Raji (cell line): ENCODE results near the gene STK40.

Experiments
- POLR2A ChIP-seq: IDR thresholded peaks from 2 replicates; pipeline ENCODE4 v1.6.1; 2011; ENCODE audit warnings: low read depth, low read length, control low read depth; ENCODE audit not compliant: insufficient read depth

STK40 gene

GRCh38 chr1:36401602-36402503 lies 16.1 kb upstream of the STK40 start:
- TF ChIP-seq POLR2A, result no peak

GRCh38 chr1:36400825-36401601 lies 15.3 kb upstream of the STK40 start:
- no peak for TF ChIP-seq POLR2A

GRCh38 chr1:36400514-36400824 lies 14.7 kb upstream of the STK40 start:
- no peak for TF ChIP-seq POLR2A

- no peak for TF ChIP-seq POLR2A
Measured at GRCh38 chr1:36398370-36398977, 12.8 kb upstream of the STK40 start.

GRCh38 chr1:36397378-36398230 lies 11.9 kb upstream of the STK40 start, which contains the start of gene LSM10:
TSS of gene LSM10 (minus strand) at chr1:36397908. CDS start at chr1:36394129, 3,779 bp downstream.
- TF ChIP-seq POLR2A, result peak; percentile 85

- no peak for TF ChIP-seq POLR2A
Measured at GRCh38 chr1:36397083-36397377, 11.3 kb upstream of the STK40 start.

GRCh38 chr1:36396359-36396758 lies 10.6 kb upstream of the STK40 start:
- no peak for TF ChIP-seq POLR2A

GRCh38 chr1:36393686-36394085 lies 8.0 kb upstream of the STK40 start:
- no peak for TF ChIP-seq POLR2A

- no peak for TF ChIP-seq POLR2A
Measured at GRCh38 chr1:36392836-36393235, 7.1 kb upstream of the STK40 start.

GRCh38 chr1:36391271-36391670 lies 5.5 kb upstream of the STK40 start:
- no peak for TF ChIP-seq POLR2A

- TF ChIP-seq POLR2A, result no peak
Measured at GRCh38 chr1:36390411-36390810, 4.7 kb upstream of the STK40 start.

- no peak for TF ChIP-seq POLR2A
Measured at GRCh38 chr1:36389999-36390398, 4.3 kb upstream of the STK40 start.

GRCh38 chr1:36389261-36389660 lies 3.5 kb upstream of the STK40 start:
- no peak for TF ChIP-seq POLR2A

GRCh38 chr1:36387141-36387949 lies 1.6 kb upstream of the STK40 start:
- TF ChIP-seq POLR2A, result no peak

GRCh38 chr1:36386265-36387140 lies 779 bp upstream of the STK40 start:
- peak; percentile 95 for TF ChIP-seq POLR2A
